Mesenchymal stem cell (in vitro differentiated cells and primary cell): ENCODE results near the gene MPRIP.

Experiments
- DNase-seq: peaks from one replicate; pipeline ENCODE4 v3.0.0-alpha.2; 2013
- H2AFZ ChIP-seq: one replicate; pipeline ENCODE4 v1.6.1; 2013; ENCODE audit warnings: low read depth, mild to moderate bottlenecking, control low read depth, inconsistent platforms, low read length, moderate library complexity
- H2AK5ac ChIP-seq: 2 replicates; pipeline ENCODE4 v1.6.1; 2013; ENCODE audit warnings: low read length, moderate library complexity, mild to moderate bottlenecking, inconsistent platforms; ENCODE audit not compliant: severe bottlenecking
- H2BK120ac ChIP-seq: one replicate; pipeline ENCODE4 v1.6.1; 2013; ENCODE audit warnings: low read depth, mild to moderate bottlenecking, inconsistent platforms, low read length, moderate library complexity
- H2BK12ac ChIP-seq, 2 experiments: one replicate each; pipeline ENCODE4 v1.6.1; 2013; ENCODE audit warnings: inconsistent platforms in 2 of 2, low read length in 2 of 2, mild to moderate bottlenecking in 2 of 2, moderate library complexity in 2 of 2, control low read depth in 1 of 2
- H2BK15ac ChIP-seq: one replicate; pipeline ENCODE4 v1.6.1; 2013; ENCODE audit warnings: mild to moderate bottlenecking, low read depth, inconsistent platforms; ENCODE audit not compliant: poor library complexity, severe bottlenecking
- H2BK5ac ChIP-seq: 2 replicates; pipeline ENCODE4 v1.6.1; 2013; ENCODE audit warnings: low read depth, mild to moderate bottlenecking, low read length, control low read depth, inconsistent platforms; ENCODE audit not compliant: poor library complexity, severe bottlenecking
- H3K14ac ChIP-seq, 2 experiments: one replicate each; pipeline ENCODE4 v1.6.1; 2013; ENCODE audit warnings: inconsistent platforms in 2 of 2, low read length in 2 of 2, control low read depth in 1 of 2, mild to moderate bottlenecking in 1 of 2, moderate library complexity in 1 of 2
- H3K18ac ChIP-seq, 2 experiments: one replicate each; pipeline ENCODE4 v1.6.1; 2013; ENCODE audit warnings: inconsistent platforms in 2 of 2, low read length in 2 of 2, control low read depth in 1 of 2, low read depth in 1 of 2, mild to moderate bottlenecking in 1 of 2
- H3K23ac ChIP-seq, 2 experiments: one replicate each; pipeline ENCODE4 v1.6.1; 2013; ENCODE audit warnings: inconsistent platforms in 2 of 2, low read length in 2 of 2, mild to moderate bottlenecking in 2 of 2, moderate library complexity in 2 of 2, control low read depth in 1 of 2
- H3K27ac ChIP-seq: 2 replicates; pipeline ENCODE4 v1.5.1; 2013; ENCODE audit warnings: mild to moderate bottlenecking, moderate library complexity, low read length, control low read depth, inconsistent platforms; ENCODE audit not compliant: poor library complexity, severe bottlenecking
- H3K27me3 ChIP-seq, 2 experiments: 2 replicates each; pipeline versions ENCODE4 v1.6.1 to v1.7.0; 2013; ENCODE audit warnings: low read length in 2 of 2, mild to moderate bottlenecking in 2 of 2, moderate library complexity in 2 of 2, control low read depth in 1 of 2, inconsistent platforms in 1 of 2; ENCODE audit not compliant: control insufficient read depth in 1 of 2, insufficient read depth in 1 of 2
- H3K36me3 ChIP-seq, 2 experiments: 2 replicates each; pipeline versions ENCODE4 v1.6.1 to v1.7.0; 2013; ENCODE audit warnings: low read length in 2 of 2, control low read depth in 1 of 2, inconsistent platforms in 1 of 2, low read depth in 1 of 2, mild to moderate bottlenecking in 1 of 2; ENCODE audit not compliant: insufficient read depth in 2 of 2, control insufficient read depth in 1 of 2
- H3K4ac ChIP-seq, 2 experiments: one replicate each; pipeline ENCODE4 v1.6.1; 2013; ENCODE audit warnings: inconsistent platforms in 2 of 2, low read length in 2 of 2, mild to moderate bottlenecking in 2 of 2, moderate library complexity in 2 of 2, control low read depth in 1 of 2, low read depth in 1 of 2
- H3K4me1 ChIP-seq: 2 replicates; pipeline ENCODE4 v1.6.1; 2013; ENCODE audit warnings: low read depth, low read length, control low read depth; ENCODE audit not compliant: control insufficient read depth, insufficient read depth
- H3K4me2 ChIP-seq: 2 replicates; pipeline ENCODE4 v1.6.1; 2013; ENCODE audit warnings: low read length, mild to moderate bottlenecking, inconsistent platforms; ENCODE audit not compliant: poor library complexity, severe bottlenecking
- H3K4me3 ChIP-seq, 2 experiments: 2 replicates each; pipeline versions ENCODE4 v1.5.1 to v1.7.0; 2013; ENCODE audit warnings: low read length in 2 of 2, mild to moderate bottlenecking in 2 of 2, control low read depth in 1 of 2, low read depth in 1 of 2; ENCODE audit not compliant: insufficient read depth in 1 of 2
- H3K79me1 ChIP-seq: replicated peaks from 2 replicates; pipeline ENCODE4 v1.6.1; 2013; ENCODE audit warnings: mild to moderate bottlenecking, control low read depth, low read length, inconsistent platforms; ENCODE audit not compliant: poor library complexity, severe bottlenecking
- H3K9ac ChIP-seq: 2 replicates; pipeline ENCODE4 v1.7.0; 2013; ENCODE audit warnings: mild to moderate bottlenecking, low read length, moderate library complexity
- H3K9me3 ChIP-seq: 2 replicates; pipeline ENCODE4 v1.7.0; 2013; ENCODE audit warnings: mild to moderate bottlenecking, low read length; ENCODE audit not compliant: control insufficient read depth
- H4K8ac ChIP-seq: one replicate; pipeline ENCODE4 v1.6.1; 2013; ENCODE audit warnings: inconsistent platforms, mild to moderate bottlenecking, low read length, moderate library complexity
- H4K91ac ChIP-seq: one replicate; pipeline ENCODE4 v1.6.1; 2013; ENCODE audit warnings: mild to moderate bottlenecking, low read length, inconsistent platforms
- WGBS: methylation state at CpG from one replicate; pipeline ENCODE4 v1.1.7; 2013; ENCODE audit warnings: mixed read lengths; 5-methylcytosine and 5-hydroxymethylcytosine counted together

MPRIP gene

DNA sequence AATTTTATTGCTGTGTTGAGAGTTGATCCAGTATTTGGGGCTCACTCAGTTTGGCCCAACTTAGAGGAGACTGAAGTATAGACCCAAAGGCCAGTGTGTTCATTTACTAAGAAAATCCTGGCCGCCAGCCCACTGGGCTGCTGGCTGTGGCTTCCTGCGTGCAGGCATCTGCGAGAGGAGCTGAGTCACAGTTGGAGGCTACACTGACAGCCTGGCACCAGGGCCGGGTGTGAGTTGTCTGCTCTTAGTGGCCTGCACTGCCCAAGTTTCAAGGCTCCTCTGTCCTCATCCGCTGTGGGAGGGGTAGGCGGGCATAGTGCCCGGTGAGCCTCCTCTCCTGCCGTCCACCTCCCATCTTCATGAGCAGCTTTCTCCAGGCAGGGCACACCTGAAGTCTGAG lies 109.7 kb downstream of the MPRIP start:
- Histone ChIP-seq H3K36me3 (peaks cover 53 to 59% of the 10 kb centered on the region in 2 experiments), H4K8ac (no peak overlapping the region), H2AFZ (no peak overlapping the region), H3K9me3 (no peaks in the 10 kb centered on the region), H2BK12ac (peak overlapping the region in 1 of 2 experiments; percentile 75), H3K14ac (no peak overlapping the region), H2BK5ac (no peak overlapping the region), H3K27ac (peak overlapping the region; percentile 83), H3K4me1 (peaks cover 42% of the 10 kb centered on the region), H3K9ac (peak overlapping the region; percentile 61), H3K79me1 (peaks cover 18% of the 10 kb centered on the region), H2BK15ac (peak overlapping the region; percentile 58), H2BK120ac (no peak overlapping the region), H2AK5ac (peak overlapping the region; percentile 51), H3K23ac (no peak overlapping the region), H4K91ac (peak overlapping the region; percentile 30), H3K27me3 (no peaks in the 10 kb centered on the region), H3K18ac (peak overlapping the region in 1 of 2 experiments; percentile 67), H3K4me2 (no peak overlapping the region), H3K4me3 (peak overlapping the region in 1 of 2 experiments; percentile 38), H3K4ac (no peak overlapping the region)
- DNase-seq: peak; percentile 93
- WGBS: 46% methylated on average over 8 of the region's 8 CpGs

DNA sequence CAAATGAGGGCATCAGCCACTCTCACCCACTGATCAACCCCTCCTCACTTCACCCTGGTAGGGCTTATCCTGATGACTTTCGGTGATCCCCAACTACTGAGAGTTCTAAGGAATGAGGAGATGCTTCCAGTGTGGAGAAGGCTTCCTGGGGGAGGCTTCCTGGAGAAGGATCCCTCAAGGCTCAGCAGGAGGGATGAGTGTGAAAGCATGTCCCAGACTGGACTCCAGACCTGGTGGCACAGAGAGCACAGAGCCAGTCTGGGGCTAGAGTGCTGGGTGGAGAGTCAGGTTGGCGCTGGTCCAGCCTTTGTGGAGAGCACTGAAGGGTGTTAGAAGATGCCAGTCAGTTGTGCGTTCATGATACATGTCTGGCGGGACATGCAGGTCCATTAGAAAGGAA lies 110.1 kb downstream of the MPRIP start:
- Histone ChIP-seq H3K79me1 (peaks cover 18% of the 10 kb centered on the region), H2BK120ac (no peak overlapping the region), H3K23ac (no peak overlapping the region), H3K36me3 (peaks cover 53 to 59% of the 10 kb centered on the region in 2 experiments), H3K9me3 (no peaks in the 10 kb centered on the region), H3K18ac (peak overlapping the region in 1 of 2 experiments; percentile 67), H2AFZ (no peak overlapping the region), H2AK5ac (peak overlapping the region; percentile 78), H4K91ac (peak overlapping the region; percentile 30), H3K27ac (peak overlapping the region; percentile 83), H3K4me2 (no peak overlapping the region), H2BK12ac (peak overlapping the region; percentile 69 to 75), H2BK15ac (peak overlapping the region; percentile 38), H4K8ac (peak overlapping the region; percentile 73), H3K27me3 (no peaks in the 10 kb centered on the region), H3K4me3 (no peak overlapping the region), H3K9ac (peak overlapping the region; percentile 31), H2BK5ac (no peak overlapping the region), H3K4me1 (peaks cover 46% of the 10 kb centered on the region), H3K4ac (peak overlapping the region in 1 of 2 experiments; percentile 61), H3K14ac (peak overlapping the region in 1 of 2 experiments; percentile 3)
- 98% methylated on average over 4 of the region's 4 CpGs for WGBS
- DNase-seq: no peak

DNA sequence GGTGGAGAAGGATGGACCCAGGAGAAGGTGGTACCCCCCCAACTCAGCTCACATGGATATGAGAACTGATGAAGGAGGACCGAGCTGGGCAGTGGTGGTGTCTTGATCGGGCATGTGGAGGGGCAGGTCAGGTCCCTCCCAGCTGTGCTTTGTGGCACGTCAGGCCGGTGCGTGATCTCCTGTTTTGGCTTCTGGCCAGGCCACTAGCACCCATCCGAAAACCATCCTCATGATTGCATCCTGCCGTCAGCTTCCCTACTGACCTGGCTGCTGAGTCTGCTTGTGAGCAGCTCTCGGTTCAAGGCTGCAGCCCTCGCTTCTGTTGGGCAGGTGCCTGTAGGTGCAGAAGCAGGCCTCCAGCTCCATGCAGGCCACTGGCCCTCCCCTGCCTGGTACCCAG lies 110.8 kb downstream of the MPRIP start:
- peaks cover 48% of the 10 kb centered on the region for H3K4me1 ChIP-seq
- no peaks in the 10 kb centered on the region for H3K9me3 ChIP-seq

DNA sequence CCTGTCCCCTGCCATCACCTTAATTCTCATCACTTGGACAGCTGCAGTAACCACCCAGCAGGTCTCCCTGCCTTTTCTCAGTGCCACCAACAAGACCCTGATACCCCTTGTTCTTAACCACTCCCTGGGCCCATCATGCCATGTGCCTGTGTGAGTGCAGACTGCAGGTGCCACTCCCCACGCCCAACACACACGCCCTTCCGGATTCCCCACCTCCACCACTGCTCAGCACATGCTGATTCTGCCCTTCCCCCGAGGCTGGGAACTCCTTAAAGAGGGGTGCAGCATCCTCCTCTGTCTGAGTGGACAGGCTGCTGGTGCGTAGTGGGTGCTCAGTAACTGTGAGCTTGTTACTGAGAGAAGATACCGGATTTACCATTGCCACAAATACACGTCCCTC lies 111.5 kb downstream of the MPRIP start:
- Histone ChIP-seq H3K27me3 (no peaks in the 10 kb centered on the region), H3K14ac (no peak overlapping the region), H3K18ac (no peak overlapping the region), H2BK5ac (no peak overlapping the region), H2AFZ (no peak overlapping the region), H2BK12ac (no peak overlapping the region), H3K9ac (no peak overlapping the region), H4K91ac (no peak overlapping the region), H3K79me1 (peaks cover 15% of the 10 kb centered on the region), H4K8ac (no peak overlapping the region), H3K4me1 (peaks cover 48% of the 10 kb centered on the region), H2BK15ac (no peak overlapping the region), H3K4ac (no peak overlapping the region), H3K36me3 (peaks cover 56 to 68% of the 10 kb centered on the region in 2 experiments), H3K23ac (no peak overlapping the region), H3K27ac (no peak overlapping the region), H2BK120ac (no peak overlapping the region), H3K4me2 (no peak overlapping the region), H3K4me3 (no peak overlapping the region), H2AK5ac (no peak overlapping the region), H3K9me3 (no peaks in the 10 kb centered on the region)
- 93% methylated on average over 7 of the region's 7 CpGs for WGBS
- no peak for DNase-seq

More for the DNA sequence above, 110.8 kb downstream of the MPRIP start:
- H3K18ac ChIP-seq: peak overlapping the region in 1 of 2 experiments; percentile 42
- DNase-seq: no peak
- peaks cover 16% of the 10 kb centered on the region for H3K79me1 ChIP-seq
- no peak overlapping the region for H3K4ac ChIP-seq
- peak overlapping the region; percentile 11 for H2AK5ac ChIP-seq
- WGBS: 96% methylated on average over 9 of the region's 9 CpGs
- no peak overlapping the region for H3K4me2 ChIP-seq
- H3K23ac ChIP-seq: no peak overlapping the region
- H3K4me3 ChIP-seq: no peak overlapping the region
- no peak overlapping the region for H2AFZ ChIP-seq
- H3K36me3 ChIP-seq: peaks cover 55 to 62% of the 10 kb centered on the region in 2 experiments
- H3K27me3 ChIP-seq: no peaks in the 10 kb centered on the region
- no peak overlapping the region for H2BK5ac ChIP-seq
- no peak overlapping the region for H4K8ac ChIP-seq
- no peak overlapping the region for H3K27ac ChIP-seq
- no peak overlapping the region for H3K14ac ChIP-seq
- H3K9ac ChIP-seq: no peak overlapping the region
- no peak overlapping the region for H2BK12ac ChIP-seq
- no peak overlapping the region for H2BK15ac ChIP-seq
- H4K91ac ChIP-seq: no peak overlapping the region
- H2BK120ac ChIP-seq: no peak overlapping the region
